IMR-90 (cell line): ENCODE results near the gene RPL10. TPM values are rescaled to one million over a fixed set of nuclear protein-coding genes. Genes with fewer than 3 reads are reported as not detected.

Experiments
- ATAC-seq: fragments of 200-7000 bp; cut with Tn5 transposase; 2 replicates; pipeline ENCODE4 v1.9.1; 2020; ENCODE audit warnings: low read depth, mild to moderate bottlenecking, moderate library complexity
- BruUV-seq: library from RNA; stranded (reverse); fragments of 400-500 nt; replicated peaks from 2 replicates; lab custom pipeline; 2021; lab: Mats Ljungman, UMichigan
- CTCF ChIA-PET: fragments of 300-600 bp; formaldehyde crosslinking; extraction: SDS; loops from one replicate; lab custom pipeline; 2021; ENCODE audit warnings: antibody characterized with exemption; lab: Yijun Ruan, JAX
- POLR2A ChIA-PET: fragments of 300-600 bp; sonication (Branson Sonifier 250); formaldehyde crosslinking; loops from one replicate; lab custom pipeline; 2022; ENCODE audit warnings: antibody characterized with exemption; ENCODE audit not compliant: unreplicated experiment; lab: Charles Lee
- DNase-seq: peaks from one replicate; pipeline ENCODE4 v3.0.0; 2013
- H2AFZ ChIP-seq: replicated peaks from 2 replicates; pipeline ENCODE3; 2013; ENCODE audit warnings: low read length, mild to moderate bottlenecking; ENCODE audit not compliant: poor library complexity
- H2AK5ac ChIP-seq: 2 replicates; pipeline ENCODE4 v1.6.1; 2013; ENCODE audit warnings: low read depth, low read length, inconsistent platforms
- H2AK9ac ChIP-seq: replicated peaks from 2 replicates; pipeline ENCODE3; 2013; ENCODE audit warnings: mild to moderate bottlenecking, low read depth, low read length, moderate library complexity; ENCODE audit not compliant: poor library complexity
- H2BK120ac ChIP-seq: 2 replicates; pipeline ENCODE4 v1.6.1; 2013; ENCODE audit warnings: low read depth, low read length, inconsistent platforms
- H2BK15ac ChIP-seq: 3 replicates; pipeline ENCODE4 v1.6.1; 2013; ENCODE audit warnings: low read depth, low read length, inconsistent platforms
- H2BK20ac ChIP-seq: 2 replicates; pipeline ENCODE4 v1.6.1; 2013; ENCODE audit warnings: low read depth, mild to moderate bottlenecking, inconsistent platforms, low read length, moderate library complexity
- H2BK5ac ChIP-seq: 2 replicates; pipeline ENCODE4 v1.6.1; 2013; ENCODE audit warnings: mild to moderate bottlenecking, low read depth, low read length, inconsistent platforms; ENCODE audit not compliant: poor library complexity, severe bottlenecking
- H3K14ac ChIP-seq: replicated peaks from 2 replicates; pipeline ENCODE4 v1.6.1; 2013; ENCODE audit warnings: low read depth, low read length, inconsistent platforms
- H3K18ac ChIP-seq: 2 replicates; pipeline ENCODE4 v1.6.1; 2013; ENCODE audit warnings: low read depth, low read length, control low read depth
- H3K23ac ChIP-seq: 2 replicates; pipeline ENCODE4 v1.6.1; 2013; ENCODE audit warnings: low read depth, low read length, inconsistent platforms
- H3K27ac ChIP-seq: 2 replicates; pipeline ENCODE4 v1.5.1; 2013; ENCODE audit warnings: mild to moderate bottlenecking, control low read depth, low read length; ENCODE audit not compliant: insufficient read depth
- H3K27me3 ChIP-seq: 2 replicates; pipeline ENCODE4 v1.6.1; 2013; ENCODE audit warnings: low read length; ENCODE audit not compliant: control insufficient read depth, insufficient read depth
- H3K36me3 ChIP-seq: 2 replicates; pipeline ENCODE4 v1.6.1; 2013; ENCODE audit warnings: low read length, mixed read lengths; ENCODE audit not compliant: control insufficient read depth, insufficient read depth
- H3K4ac ChIP-seq: 2 replicates; pipeline ENCODE4 v1.6.1; 2013; ENCODE audit warnings: low read depth, low read length, inconsistent platforms
- H3K4me1 ChIP-seq: 2 replicates; pipeline ENCODE4 v1.6.1; 2013; ENCODE audit warnings: low read length, mixed read lengths; ENCODE audit not compliant: control insufficient read depth, insufficient read depth
- H3K4me2 ChIP-seq: 2 replicates; pipeline ENCODE4 v1.6.1; 2013; ENCODE audit warnings: low read depth, mild to moderate bottlenecking, control low read depth, low read length, moderate library complexity
- H3K4me3 ChIP-seq: 2 replicates; pipeline ENCODE4 v1.5.1; 2013; ENCODE audit warnings: low read depth, mild to moderate bottlenecking, control low read depth, low read length, moderate library complexity; ENCODE audit not compliant: insufficient read depth
- H3K56ac ChIP-seq: 2 replicates; pipeline ENCODE4 v1.6.1; 2013; ENCODE audit warnings: low read length, inconsistent platforms; ENCODE audit not compliant: insufficient read depth; ENCODE audit errors: extremely low read depth
- H3K79me1 ChIP-seq, 2 experiments: 2 replicates each; pipeline ENCODE4 v1.6.1; 2013; ENCODE audit warnings: low read length in 2 of 2, inconsistent platforms in 1 of 2, low read depth in 1 of 2
- H3K9ac ChIP-seq: 2 replicates; pipeline ENCODE4 v1.6.1; 2013; ENCODE audit warnings: low read depth, low read length, control low read depth
- H3K9me1 ChIP-seq: 2 replicates; pipeline ENCODE4 v1.6.1; 2013; ENCODE audit warnings: low read length, inconsistent platforms; ENCODE audit not compliant: insufficient read depth
- H3K9me3 ChIP-seq: 2 replicates; pipeline ENCODE4 v1.6.1; 2013; ENCODE audit warnings: low read length; ENCODE audit not compliant: control insufficient read depth, insufficient read depth
- H4K20me1 ChIP-seq: 2 replicates; pipeline ENCODE4 v1.6.1; 2013; ENCODE audit warnings: low read length, inconsistent platforms; ENCODE audit not compliant: insufficient read depth
- H4K5ac ChIP-seq: 2 replicates; pipeline ENCODE4 v1.6.1; 2013; ENCODE audit warnings: mild to moderate bottlenecking, low read depth, low read length, control low read depth
- H4K8ac ChIP-seq, 2 experiments: 2 replicates each; pipeline ENCODE4 v1.6.1; 2013; ENCODE audit warnings: low read depth in 2 of 2, low read length in 2 of 2, control low read depth in 1 of 2, inconsistent platforms in 1 of 2
- H4K91ac ChIP-seq: 2 replicates; pipeline ENCODE4 v1.6.1; 2013; ENCODE audit warnings: low read depth, low read length, inconsistent platforms; ENCODE audit not compliant: insufficient read depth
- BHLHE40 ChIP-seq: fragments of 150-350 bp; IDR thresholded peaks from 2 replicates; pipeline ENCODE4 v1.6.1; 2016; ENCODE audit warnings: mild to moderate bottlenecking, low read depth, low read length
- CHD1 ChIP-seq: IDR thresholded peaks from 2 replicates; pipeline ENCODE4 v1.6.1; 2012; ENCODE audit warnings: low read depth, low read length, improper control_type of control experiment
- CTCF ChIP-seq: conservative IDR thresholded peaks from 2 replicates; pipeline ENCODE4 v1.5.1; 2012; ENCODE audit warnings: mild to moderate bottlenecking, low read depth, low read length, improper control_type of control experiment
- ELK1 ChIP-seq: fragments of 150-350 bp; IDR thresholded peaks from 2 replicates; pipeline ENCODE4 v1.6.1; 2016; ENCODE audit warnings: low read depth, mild to moderate bottlenecking, low read length, moderate library complexity, borderline replicate concordance
- FOS ChIP-seq: fragments of 150-350 bp; IDR thresholded peaks from 2 replicates; pipeline ENCODE4 v1.6.1; 2016; ENCODE audit warnings: low read depth, low read length
- MAFK ChIP-seq: IDR thresholded peaks from 2 replicates; pipeline ENCODE4 v1.6.1; 2012; ENCODE audit warnings: low read depth, low read length, improper control_type of control experiment
- MXI1 ChIP-seq: IDR thresholded peaks from 2 replicates; pipeline ENCODE4 v1.6.1; 2012; ENCODE audit warnings: low read depth, mild to moderate bottlenecking, low read length, moderate library complexity, borderline replicate concordance
- POLR2A ChIP-seq: IDR thresholded peaks from 2 replicates; pipeline ENCODE4 v1.6.1; 2012; ENCODE audit warnings: mild to moderate bottlenecking, low read depth, low read length
- RCOR1 ChIP-seq: IDR thresholded peaks from 2 replicates; pipeline ENCODE4 v1.6.1; 2012; ENCODE audit warnings: mild to moderate bottlenecking, low read length, improper control_type of control experiment; ENCODE audit not compliant: insufficient replicate concordance
- RFX5 ChIP-seq: IDR thresholded peaks from 2 replicates; pipeline ENCODE4 v1.8.0; 2012; ENCODE audit warnings: low read depth, mild to moderate bottlenecking, low read length, moderate library complexity
- SMC3 ChIP-seq: fragments of 150-350 bp; IDR thresholded peaks from 2 replicates; pipeline ENCODE4 v1.6.1; 2016; ENCODE audit warnings: low read depth, mild to moderate bottlenecking, antibody characterized with exemption, low read length, moderate library complexity
- USF2 ChIP-seq: fragments of 150-350 bp; IDR thresholded peaks from 2 replicates; pipeline ENCODE4 v1.6.1; 2017; ENCODE audit warnings: mild to moderate bottlenecking, antibody characterized with exemption, low read length, low read depth
- WGBS, 2 experiments: methylation state at CpG; one replicate each; pipeline versions ENCODE4 v1.1.5 to v1.1.7; 2013; ENCODE audit warnings: missing lambda C conversion rate in 2 of 2; ENCODE audit not compliant: insufficient read length in 1 of 2; ENCODE audit errors: extremely low coverage in 2 of 2; 5-methylcytosine and 5-hydroxymethylcytosine counted together
- dilution Hi-C: fragments of 300-500 bp; cut with HindIII; formaldehyde crosslinking; loops from one replicate; pipeline ENCODE4 v1.14.3; 2018; ENCODE audit warnings: low sequenced_read_pairs; ENCODE audit not compliant: unreplicated experiment
- in situ Hi-C: fragments of 300-500 bp; cut with MboI; formaldehyde crosslinking; loops from 3 replicates; pipeline ENCODE4 v1.14.3; 2019; ENCODE audit warnings: low sequenced_read_pairs, inconsistent platforms, mixed read lengths
- intact Hi-C: fragments of 100-400 bp; cut with micrococcal nuclease; formaldehyde crosslinking; loops from 2 replicates; pipeline ENCODE4 v1.10.0; 2022
- polyA plus RNA-seq, 3 experiments: library from polyadenylated mRNA; depleted of rRNA; stranded (reverse); fragments of >200 nt; gene quantifications; 2 replicates each; pipeline ENCODE4 v1.2.3, GENCODE V29; 2012; ENCODE audit warnings: low replicate concordance in 1 of 3
- total RNA-seq: library from RNA; depleted of rRNA; stranded (reverse); fragments of >200 nt; gene quantifications from 2 replicates; pipeline ENCODE4 v1.2.3, GENCODE V29; 2012

Gene RPL10
- total and polyA plus RNA-seq, 2 of the 4 experiments (the other 2 are of a cell fraction) = 1,582 to 7,467 TPM

GRCh38 chrX:154445776-154446175 is 47.6 kb downstream of the RPL10 start:
- peaks cover 0 to 32% of the 10 kb centered on the region in 2 experiments; a peak in 2 of 4 replicates for H3K79me1 ChIP-seq
- dilution Hi-C loops = no loop called here
- H3K4me1 ChIP-seq = peaks cover 8% of the 10 kb centered on the region; the same call in 1 of the 2 replicates
- H3K4me2 ChIP-seq = no peak overlapping the region
- H4K91ac ChIP-seq = no peak overlapping the region
- H3K18ac ChIP-seq = no peak overlapping the region
- no peaks in the 10 kb centered on the region for H3K27me3 ChIP-seq
- no peak overlapping the region for H2BK5ac ChIP-seq
- H4K20me1 ChIP-seq = no peaks in the 10 kb centered on the region; the same call in 1 of the 2 replicates
- H2AK5ac ChIP-seq = no peak overlapping the region
- POLR2A ChIA-PET = no interaction called here
- intact Hi-C loops = no loop called here
- no peak overlapping the region for H3K23ac ChIP-seq
- no peak overlapping the region for H3K14ac ChIP-seq
- no peak for ATAC-seq
- no peaks in the 10 kb centered on the region for H3K9me1 ChIP-seq
- 76% methylated on average over 3 of the region's 16 CpGs; no CpG with 5 or more reads in 1 of the 2 experiments for WGBS, 2 experiments
- no peak overlapping the region for H4K5ac ChIP-seq
- no peak overlapping the region for H2BK15ac ChIP-seq
- no peak overlapping the region for H4K8ac ChIP-seq
- no peak overlapping the region for H2AK9ac ChIP-seq
- no TSS peak for BruUV-seq
- H3K4me3 ChIP-seq = no peak overlapping the region
- H3K9ac ChIP-seq = no peak overlapping the region
- H2BK120ac ChIP-seq = no peak overlapping the region
- H3K9me3 ChIP-seq = no peaks in the 10 kb centered on the region; the same call in 1 of the 2 replicates
- DNase-seq = no peak
- H3K4ac ChIP-seq = no peak overlapping the region
- no peak overlapping the region for H2AFZ ChIP-seq
- H3K27ac ChIP-seq = no peak overlapping the region
- CTCF ChIA-PET = no interaction called here
- TF ChIP-seq ELK1 = no peak
- TF ChIP-seq CTCF = no peak
- TF ChIP-seq USF2 = no peak
- TF ChIP-seq POLR2A = no peak
- no peak for TF ChIP-seq MAFK
- TF ChIP-seq FOS = no peak
- no peak for TF ChIP-seq CHD1
- no peak for TF ChIP-seq RFX5
- no peak for TF ChIP-seq BHLHE40
- no peak for TF ChIP-seq MXI1
- no peak for TF ChIP-seq RCOR1
- TF ChIP-seq SMC3 = no peak
- H2BK20ac ChIP-seq = no peak overlapping the region
- no peak overlapping the region for H3K56ac ChIP-seq
- peaks cover 59% of the 10 kb centered on the region for H3K36me3 ChIP-seq
- in situ Hi-C loops = no loop called here
